H9 (cell line): ENCODE measurements around the gene ERCC4. TPM values are rescaled to one million over a fixed set of nuclear protein-coding genes. Genes with fewer than 3 reads are reported as not detected.

Experiments
- DNase-seq: peaks from one replicate; pipeline ENCODE4 v3.0.0-alpha.2; 2017
- H2AFZ ChIP-seq: one replicate; pipeline ENCODE4 v1.6.1; 2013; ENCODE audit warnings: mild to moderate bottlenecking, low read length, control low read depth, moderate library complexity
- H2AK5ac ChIP-seq: 2 replicates; pipeline ENCODE4 v1.6.1; 2013; ENCODE audit warnings: low read length, control low read depth, mixed read lengths; ENCODE audit not compliant: insufficient read length
- H2BK120ac ChIP-seq: one replicate; pipeline ENCODE4 v1.6.1; 2013; ENCODE audit warnings: low read depth, mild to moderate bottlenecking, low read length, control low read depth, inconsistent platforms; ENCODE audit not compliant: poor library complexity, severe bottlenecking
- H2BK12ac ChIP-seq: 2 replicates; pipeline ENCODE4 v1.6.1; 2013; ENCODE audit warnings: low read length, control low read depth, mixed read lengths, low read depth; ENCODE audit not compliant: insufficient read length
- H2BK15ac ChIP-seq: 2 replicates; pipeline ENCODE4 v1.6.1; 2013; ENCODE audit warnings: low read depth, low read length, control low read depth
- H2BK20ac ChIP-seq: one replicate; pipeline ENCODE4 v1.6.1; 2013; ENCODE audit warnings: low read depth, mild to moderate bottlenecking, low read length, control low read depth, inconsistent platforms; ENCODE audit not compliant: poor library complexity, severe bottlenecking
- H2BK5ac ChIP-seq: 2 replicates; pipeline ENCODE4 v1.6.1; 2013; ENCODE audit warnings: low read length, control low read depth, mixed read lengths; ENCODE audit not compliant: insufficient read length
- H3K14ac ChIP-seq: 2 replicates; pipeline ENCODE4 v1.6.1; 2013; ENCODE audit warnings: low read length, control low read depth; ENCODE audit not compliant: insufficient read depth
- H3K18ac ChIP-seq: 2 replicates; pipeline ENCODE4 v1.6.1; 2013; ENCODE audit warnings: low read depth, mild to moderate bottlenecking, mixed read lengths, low read length, control low read depth; ENCODE audit not compliant: insufficient read length
- H3K23ac ChIP-seq: 2 replicates; pipeline ENCODE4 v1.6.1; 2013; ENCODE audit warnings: low read length, control low read depth, mixed read lengths, low read depth; ENCODE audit not compliant: insufficient read length
- H3K23me2 ChIP-seq: 2 replicates; pipeline ENCODE4 v1.6.1; 2013; ENCODE audit warnings: low read depth, mild to moderate bottlenecking, mixed read lengths, low read length, control low read depth; ENCODE audit not compliant: insufficient read length, poor library complexity, severe bottlenecking
- H3K27ac ChIP-seq: 2 replicates; pipeline ENCODE4 v1.5.1; 2013; ENCODE audit warnings: low read length, control low read depth, mixed read lengths, low read depth; ENCODE audit not compliant: insufficient read length
- H3K27me3 ChIP-seq: 2 replicates; pipeline ENCODE4 v1.6.1; 2013; ENCODE audit warnings: low read length, control low read depth, inconsistent platforms; ENCODE audit not compliant: insufficient read depth
- H3K4ac ChIP-seq: 2 replicates; pipeline ENCODE4 v1.6.1; 2013; ENCODE audit warnings: low read depth, mild to moderate bottlenecking, control low read depth, inconsistent platforms, low read length, moderate library complexity
- H3K4me1 ChIP-seq: 2 replicates; pipeline ENCODE4 v1.6.1; 2013; ENCODE audit warnings: low read length, control low read depth, inconsistent platforms; ENCODE audit not compliant: insufficient read depth
- H3K4me2 ChIP-seq: 2 replicates; pipeline ENCODE4 v1.6.1; 2013; ENCODE audit warnings: low read length, control low read depth, mixed read lengths; ENCODE audit not compliant: insufficient read length, insufficient read depth
- H3K56ac ChIP-seq: 2 replicates; pipeline ENCODE4 v1.6.1; 2013; ENCODE audit warnings: low read depth, mild to moderate bottlenecking, mixed read lengths, low read length, control low read depth; ENCODE audit not compliant: insufficient read length
- H3K79me1 ChIP-seq: 2 replicates; pipeline ENCODE4 v1.6.1; 2013; ENCODE audit warnings: low read depth, mild to moderate bottlenecking, moderate library complexity, low read length, control low read depth, inconsistent platforms; ENCODE audit not compliant: insufficient read depth, poor library complexity, severe bottlenecking
- H3K79me2 ChIP-seq: 2 replicates; pipeline ENCODE4 v1.6.1; 2013; ENCODE audit warnings: low read length, control low read depth, inconsistent platforms; ENCODE audit not compliant: insufficient read depth
- H3K9ac ChIP-seq: 2 replicates; pipeline ENCODE4 v1.6.1; 2013; ENCODE audit warnings: low read length, control low read depth, mixed read lengths; ENCODE audit not compliant: insufficient read length; ENCODE audit errors: extremely low read depth
- H3K9me3 ChIP-seq: one replicate; pipeline ENCODE4 v1.6.1; 2013; ENCODE audit warnings: low read depth, low read length, inconsistent platforms; ENCODE audit not compliant: control insufficient read depth
- H3T11ph ChIP-seq: one replicate; pipeline ENCODE4 v1.6.1; 2013; ENCODE audit warnings: mild to moderate bottlenecking, low read length, control low read depth, inconsistent platforms
- H4K20me1 ChIP-seq: one replicate; pipeline ENCODE4 v1.6.1; 2013; ENCODE audit not compliant: control insufficient read depth, insufficient read length, insufficient read depth
- H4K5ac ChIP-seq: 2 replicates; pipeline ENCODE4 v1.6.1; 2013; ENCODE audit warnings: low read depth, mild to moderate bottlenecking, mixed read lengths, low read length, control low read depth; ENCODE audit not compliant: insufficient read length
- H4K8ac ChIP-seq: replicated peaks from 2 replicates; pipeline ENCODE4 v1.6.1; 2013; ENCODE audit warnings: low read length, control low read depth, mixed read lengths, low read depth; ENCODE audit not compliant: insufficient read length
- H4K91ac ChIP-seq: 2 replicates; pipeline ENCODE4 v1.6.1; 2013; ENCODE audit warnings: low read depth, mild to moderate bottlenecking, moderate library complexity, mixed read lengths, low read length, control low read depth; ENCODE audit not compliant: insufficient read length
- H3K27ac Mint-ChIP-seq, 3 experiments: 2 replicates in 2 of 3; 3 replicates in 1 of 3; pipeline ENCODE4 v1.8.0; 2020 to 2021; ENCODE audit warnings: mixed read lengths in 3 of 3, mild to moderate bottlenecking in 1 of 3, moderate library complexity in 1 of 3
- H3K27me3 Mint-ChIP-seq: 2 replicates; pipeline ENCODE4 v1.8.0; 2021; ENCODE audit warnings: low read depth, mild to moderate bottlenecking, moderate library complexity, mixed read lengths
- H3K36me3 Mint-ChIP-seq, 3 experiments: 2 replicates in 2 of 3; 3 replicates in 1 of 3; pipeline ENCODE4 v1.8.0; 2020 to 2021; ENCODE audit warnings: low read depth in 3 of 3, mixed read lengths in 3 of 3; ENCODE audit not compliant: insufficient read depth in 1 of 3
- H3K4me1 Mint-ChIP-seq, 2 experiments: 2 replicates each; pipeline ENCODE4 v1.8.0; 2020; ENCODE audit warnings: mixed read lengths in 2 of 2
- H3K4me3 Mint-ChIP-seq, 2 experiments: 2 replicates in 1 of 2; 3 replicates in 1 of 2; pipeline ENCODE4 v1.8.0; 2020 to 2021; ENCODE audit warnings: mild to moderate bottlenecking in 2 of 2, mixed read lengths in 2 of 2, moderate library complexity in 1 of 2
- H3K9me3 Mint-ChIP-seq, 2 experiments: 2 replicates in 1 of 2; 3 replicates in 1 of 2; pipeline ENCODE4 v1.8.0; 2020; ENCODE audit warnings: mild to moderate bottlenecking in 2 of 2, mixed read lengths in 2 of 2, moderate library complexity in 1 of 2
- WGBS: extraction: QIAGEN DNeasy Blood & Tissue Kit; methylation state at CpG from one replicate; pipeline ENCODE4 v1.1.7; 2013; ENCODE audit warnings: missing lambda C conversion rate, low lambda C conversion rate, mixed read lengths; ENCODE audit not compliant: insufficient read length; ENCODE audit errors: extremely low coverage; 5-methylcytosine and 5-hydroxymethylcytosine counted together
- total RNA-seq: library from RNA; stranded (reverse); gene quantifications from 2 replicates; pipeline ENCODE4 v1.2.1, GENCODE V29; 2021
- TF ChIP-seq, protein P1 (sequence below): fragments of 200-600 bp; sonication (generic); conservative IDR thresholded peaks from 3 replicates; pipeline ENCODE4 v1.8.0; 2021; ENCODE audit warnings: antibody characterized with exemption, mild to moderate bottlenecking

ERCC4 gene
- total RNA-seq, 1 experiment from 2014 or later = 15.6 TPM

DNA sequence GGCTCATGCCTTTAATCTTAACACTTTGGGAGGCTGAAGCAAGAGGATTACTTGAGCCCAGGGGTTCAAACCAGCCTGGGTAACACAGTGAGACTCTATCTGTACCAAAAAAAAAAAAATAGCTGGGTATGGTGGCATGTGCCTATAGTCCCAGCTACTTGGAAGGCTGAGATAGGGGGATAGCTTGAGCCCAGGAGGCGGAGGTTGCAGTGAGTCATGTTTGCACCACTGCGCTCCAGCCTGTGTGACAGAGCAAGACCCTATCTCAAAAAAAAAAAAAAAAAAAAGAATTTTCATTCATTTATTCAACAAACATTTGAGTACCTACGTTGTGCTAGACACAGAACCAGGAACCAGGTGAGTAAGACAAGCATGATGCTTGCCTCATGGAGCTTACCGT lies 77.6 kb downstream of the ERCC4 start:
- Histone ChIP-seq H3K23ac (no peak overlapping the region), H2BK20ac (no peak overlapping the region), H3K9me3 (no peaks in the 10 kb centered on the region), H2AK5ac (no peak overlapping the region), H4K91ac (no peak overlapping the region), H2BK5ac (no peak overlapping the region), H3K9ac (no peak overlapping the region), H3K14ac (no peak overlapping the region), H3K4ac (no peak overlapping the region), H3K18ac (no peak overlapping the region), H3K27ac (no peak overlapping the region), H2AFZ (no peak overlapping the region), H3K79me1 (no peaks in the 10 kb centered on the region), H4K5ac (no peak overlapping the region), H3K79me2 (no peaks in the 10 kb centered on the region), H2BK15ac (no peak overlapping the region), H3T11ph (no peak overlapping the region), H3K56ac (no peak overlapping the region), H3K4me1 (no peaks in the 10 kb centered on the region; the same call in 1 of the 2 replicates), H4K8ac (no peak overlapping the region), H2BK120ac (no peak overlapping the region), H3K23me2 (no peaks in the 10 kb centered on the region), H4K20me1 (no peaks in the 10 kb centered on the region), H3K27me3 (no peaks in the 10 kb centered on the region), H3K4me2 (no peak overlapping the region), H2BK12ac (no peak overlapping the region)
- Mint-ChIP-seq H3K27ac (no peak overlapping the region), H3K27me3 (no peaks in the 10 kb centered on the region; the same call in 1 of the 2 replicates), H3K4me1 (peaks cover 14 to 24% of the 10 kb centered on the region in 2 experiments), H3K9me3 (no peaks in the 10 kb centered on the region), H3K36me3 (no peaks in the 10 kb centered on the region; a peak in 1 of 7 replicates), H3K4me3 (no peak overlapping the region)
- TF ChIP-seq, protein P1, sequence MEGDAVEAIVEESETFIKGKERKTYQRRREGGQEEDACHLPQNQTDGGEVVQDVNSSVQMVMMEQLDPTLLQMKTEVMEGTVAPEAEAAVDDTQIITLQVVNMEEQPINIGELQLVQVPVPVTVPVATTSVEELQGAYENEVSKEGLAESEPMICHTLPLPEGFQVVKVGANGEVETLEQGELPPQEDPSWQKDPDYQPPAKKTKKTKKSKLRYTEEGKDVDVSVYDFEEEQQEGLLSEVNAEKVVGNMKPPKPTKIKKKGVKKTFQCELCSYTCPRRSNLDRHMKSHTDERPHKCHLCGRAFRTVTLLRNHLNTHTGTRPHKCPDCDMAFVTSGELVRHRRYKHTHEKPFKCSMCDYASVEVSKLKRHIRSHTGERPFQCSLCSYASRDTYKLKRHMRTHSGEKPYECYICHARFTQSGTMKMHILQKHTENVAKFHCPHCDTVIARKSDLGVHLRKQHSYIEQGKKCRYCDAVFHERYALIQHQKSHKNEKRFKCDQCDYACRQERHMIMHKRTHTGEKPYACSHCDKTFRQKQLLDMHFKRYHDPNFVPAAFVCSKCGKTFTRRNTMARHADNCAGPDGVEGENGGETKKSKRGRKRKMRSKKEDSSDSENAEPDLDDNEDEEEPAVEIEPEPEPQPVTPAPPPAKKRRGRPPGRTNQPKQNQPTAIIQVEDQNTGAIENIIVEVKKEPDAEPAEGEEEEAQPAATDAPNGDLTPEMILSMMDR = no peak
- DNase-seq = no peak
- WGBS = no CpG with 5 or more reads among the region's 4 CpGs
